ENCODE results near the gene ANKRD17.

DNA sequence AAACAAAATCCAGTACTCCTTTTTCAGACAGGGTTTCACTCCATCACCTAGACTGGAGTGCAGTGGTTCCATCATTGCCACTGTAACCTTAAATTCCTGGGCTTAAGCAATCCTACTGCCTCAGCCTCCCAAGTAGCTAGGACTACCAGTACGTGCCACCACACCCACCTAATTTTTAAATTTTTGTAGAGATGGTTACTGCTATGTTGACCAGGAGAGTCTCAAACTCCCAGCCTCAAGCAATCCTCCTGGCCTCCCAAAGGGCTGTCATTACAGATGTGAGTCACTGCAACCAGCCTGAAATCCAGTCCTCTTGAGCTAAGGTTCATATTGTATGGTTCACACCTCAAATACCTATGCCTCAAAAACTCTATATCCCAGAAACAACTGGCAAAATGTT lies 22.4 kb downstream of the ANKRD17 start:
- TF ChIP-seq CTCF (IDR thresholded peaks at IDR 0.05), result no peak
- no peak for TF ChIP-seq POLR2A (IDR thresholded peaks at IDR 0.05)

All from uterus (tissue), 2 donors.